Measurements from ENCODE around the gene USP37.

- no peak for TF ChIP-seq YY1 (IDR thresholded peaks at IDR 0.05; ENCODE audit: insufficient read depth, insufficient read length)
- no peak for TF ChIP-seq ZNF274 (IDR thresholded peaks at IDR 0.05; ENCODE audit: low read depth, low read length)
- no peak for TF ChIP-seq SUZ12 (IDR thresholded peaks at IDR 0.05; ENCODE audit: extremely low read depth, insufficient read depth, insufficient read length)
Observed at GRCh38 chr2:218582076-218582475, 13.9 kb upstream of the USP37 start.

All from NT2/D1 (cell line).